HCT116 (cell line): Measurements from ENCODE around the gene BIRC6.
"Not testable (repeated sequence)": the region's sequence is repeated elsewhere in the genome, so short reads cannot be mapped to it uniquely, and the experiment has no call there.

Experiments used
- ATF3 ChIP-seq: IDR thresholded peaks from 2 replicates; pipeline ENCODE4 v1.6.1; 2012
- CTCF ChIP-seq, 3 experiments: fragments of 200-600 bp in 1 of 3; sonication (generic) in 1 of 3; IDR thresholded peaks in 2 of 3; conservative IDR thresholded peaks in 1 of 3; 2 replicates each; pipeline ENCODE4 v1.5.1; 2012 to 2017; ENCODE audit warnings: low read depth in 2 of 3, low read length in 2 of 3, antibody characterized with exemption in 1 of 3, borderline replicate concordance in 1 of 3, control low read depth in 1 of 3, mild to moderate bottlenecking in 1 of 3, mixed read lengths in 1 of 3, mixed run types in 1 of 3, moderate library complexity in 1 of 3; ENCODE audit not compliant: insufficient read depth in 1 of 3
- EZH2 ChIP-seq: fragments of 200-600 bp; sonication (generic); IDR thresholded peaks from 2 replicates; pipeline ENCODE4 v1.6.1; 2017; ENCODE audit warnings: antibody characterized with exemption, mixed run types
- EZH2phosphoT487 ChIP-seq: fragments of 200-600 bp; IDR thresholded peaks from 2 replicates; pipeline ENCODE4 v1.6.1; 2018; ENCODE audit warnings: antibody characterized with exemption, borderline replicate concordance
- MAX ChIP-seq: IDR thresholded peaks from 2 replicates; pipeline ENCODE4 v1.6.1; 2012
- POLR2A ChIP-seq: IDR thresholded peaks from 2 replicates; pipeline ENCODE4 v1.7.0; 2011; ENCODE audit warnings: borderline replicate concordance; ENCODE audit not compliant: insufficient read depth, insufficient read length; ENCODE audit errors: extremely low read depth
- POLR2AphosphoS5 ChIP-seq: IDR thresholded peaks from 2 replicates; pipeline ENCODE4 v1.6.1; 2011; ENCODE audit warnings: mild to moderate bottlenecking, low read depth, low read length, moderate library complexity
- RAD21 ChIP-seq: IDR thresholded peaks from 2 replicates; pipeline ENCODE4 v1.6.1; 2012; ENCODE audit warnings: low read depth, mild to moderate bottlenecking
- REST ChIP-seq: IDR thresholded peaks from 2 replicates; pipeline ENCODE4 v1.6.1; 2012; ENCODE audit warnings: low read depth
- SIN3A ChIP-seq: IDR thresholded peaks from 2 replicates; pipeline ENCODE4 v1.6.1; 2012; ENCODE audit warnings: low read depth
- ZNF274 ChIP-seq: fragments of 200-500 bp; sonication (Bioruptor generic); IDR thresholded peaks from 2 replicates; pipeline ENCODE4 v1.6.1; 2014; ENCODE audit warnings: mild to moderate bottlenecking, low read depth, low read length, inconsistent platforms

GRCh38 chr2:32350797-32351196, 6.0 kb upstream of the BIRC6 start:
- TF ChIP-seq CTCF (IDR thresholded peaks at IDR 0.05 in 2 of 3, conservative IDR thresholded peaks at IDR 0.05 in 1 of 3; ENCODE audit: borderline replicate concordance in 1 of 3, insufficient read depth in 1 of 3, low read depth in 2 of 3, low read length in 2 of 3); REST; EZH2; POLR2A; RAD21; POLR2AphosphoS5; MAX; ATF3; EZH2phosphoT487; SIN3A; ZNF274: not testable (repeated sequence)
